GM18505 (cell line): ENCODE measurements around the gene VIPR2.

Source experiments
- ATAC-seq: cut with Tn5 transposase; IDR thresholded peaks from one replicate; pipeline ENCODE4 v1.9.1; 2021; ENCODE audit not compliant: unreplicated experiment
- POLR2A ChIP-seq: IDR thresholded peaks from 4 replicates; pipeline ENCODE4 v1.6.1; 2011; ENCODE audit warnings: borderline replicate concordance; ENCODE audit not compliant: insufficient read depth, insufficient read length; ENCODE audit errors: extremely low read depth

The VIPR2 gene

DNA sequence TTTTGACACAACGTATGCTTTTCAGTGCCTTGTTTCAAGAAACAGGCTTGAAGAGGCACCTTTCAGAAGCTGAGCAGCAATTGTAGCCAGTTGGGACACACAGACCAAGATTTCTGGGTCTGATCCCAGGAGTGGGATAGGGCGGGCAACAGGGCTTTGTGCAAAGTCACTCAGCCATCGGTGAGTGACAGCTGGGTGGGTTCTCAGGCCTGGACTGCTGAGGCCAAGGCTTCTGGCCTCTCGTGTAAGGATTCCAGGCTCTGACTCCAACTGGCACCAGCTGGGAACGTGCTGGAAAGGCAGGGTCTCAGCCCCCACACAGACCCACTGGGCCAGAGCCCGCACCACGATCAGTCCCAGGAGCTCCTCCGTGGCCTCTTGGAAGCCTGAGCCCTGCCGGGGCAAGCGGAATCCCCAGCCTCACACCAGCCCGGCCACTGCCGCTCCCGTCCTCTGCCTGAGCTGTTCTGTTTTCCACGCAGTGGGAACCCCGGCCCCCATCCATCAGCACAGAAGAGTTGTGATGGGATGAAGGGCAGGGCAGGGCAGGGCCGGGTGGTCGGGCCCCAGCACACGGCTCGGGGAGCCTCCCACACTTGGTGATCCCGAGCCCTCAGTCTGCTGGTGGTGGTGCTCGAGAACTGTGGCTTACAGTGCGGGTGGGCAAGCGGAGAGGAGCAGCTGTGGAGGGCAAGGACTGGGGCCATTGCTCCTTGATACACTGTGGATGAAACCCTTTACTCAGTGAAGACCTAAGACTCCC lies 46.8 kb downstream of the VIPR2 start:
- ATAC-seq: no peak
- no peak for TF ChIP-seq POLR2A

DNA sequence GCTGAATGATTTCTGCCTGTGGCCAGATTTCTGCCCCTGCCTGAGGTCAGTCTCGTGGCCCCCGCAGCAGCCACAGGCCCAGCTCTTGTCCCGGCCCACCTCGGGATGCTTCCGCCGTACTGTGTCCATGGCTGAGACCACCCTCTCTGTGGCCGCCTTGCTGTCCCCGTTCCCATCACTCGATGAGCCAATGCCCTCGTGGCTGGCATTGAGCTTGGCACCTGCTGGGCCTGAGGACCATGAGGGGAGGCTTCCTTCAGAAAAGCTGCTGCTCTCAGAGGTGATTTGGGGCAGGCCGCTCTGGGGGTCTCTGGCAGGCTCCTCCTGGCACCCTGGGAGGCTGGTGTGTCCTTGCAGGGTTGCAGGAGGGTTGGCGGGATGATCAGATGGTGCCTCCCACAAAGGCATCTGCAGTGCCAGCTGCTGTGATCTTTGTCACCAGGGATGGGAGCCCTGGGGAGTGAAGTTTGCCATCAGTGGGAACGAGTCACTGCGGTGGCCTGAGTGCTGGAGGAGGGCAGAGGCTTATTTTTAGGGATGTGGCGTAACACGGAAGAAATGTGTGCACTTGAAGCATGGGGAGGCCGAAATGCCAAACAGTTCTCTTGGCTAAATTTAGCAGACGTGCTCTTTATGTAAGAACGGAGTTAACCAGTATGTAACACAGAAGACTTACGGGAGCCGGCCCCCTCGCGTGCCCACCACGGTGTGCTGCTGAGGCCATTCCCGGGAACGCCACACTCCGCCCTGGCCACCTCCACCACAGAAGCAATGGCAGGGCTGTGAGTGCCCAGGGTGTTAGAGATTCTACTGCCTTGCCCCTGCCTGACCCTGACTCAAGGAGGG lies 47.7 kb downstream of the VIPR2 start:
- no peak for TF ChIP-seq POLR2A
- ATAC-seq: no peak

DNA sequence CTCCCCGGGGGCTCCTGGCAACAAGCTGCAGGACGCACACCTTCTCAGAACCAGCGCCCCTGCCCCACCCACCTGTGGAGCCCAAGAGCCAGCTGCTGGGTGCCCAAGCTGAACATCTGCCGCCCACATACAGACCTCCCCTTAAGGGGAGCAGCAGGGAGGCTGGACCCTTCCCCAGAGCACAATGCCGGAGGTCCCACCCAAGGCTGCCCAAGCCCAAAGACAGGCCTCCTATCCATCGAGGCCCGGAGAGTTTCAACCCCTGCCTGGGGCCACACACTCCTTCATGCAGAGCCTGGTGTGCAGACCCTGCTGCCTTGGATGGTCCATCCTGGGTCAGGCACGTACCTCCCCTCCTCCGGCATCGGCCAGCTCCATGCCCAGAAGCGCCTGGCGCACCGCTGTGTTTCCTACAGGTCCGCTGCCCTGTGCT lies 48.7 kb downstream of the VIPR2 start:
- ATAC-seq: no peak
- TF ChIP-seq POLR2A: no peak

DNA sequence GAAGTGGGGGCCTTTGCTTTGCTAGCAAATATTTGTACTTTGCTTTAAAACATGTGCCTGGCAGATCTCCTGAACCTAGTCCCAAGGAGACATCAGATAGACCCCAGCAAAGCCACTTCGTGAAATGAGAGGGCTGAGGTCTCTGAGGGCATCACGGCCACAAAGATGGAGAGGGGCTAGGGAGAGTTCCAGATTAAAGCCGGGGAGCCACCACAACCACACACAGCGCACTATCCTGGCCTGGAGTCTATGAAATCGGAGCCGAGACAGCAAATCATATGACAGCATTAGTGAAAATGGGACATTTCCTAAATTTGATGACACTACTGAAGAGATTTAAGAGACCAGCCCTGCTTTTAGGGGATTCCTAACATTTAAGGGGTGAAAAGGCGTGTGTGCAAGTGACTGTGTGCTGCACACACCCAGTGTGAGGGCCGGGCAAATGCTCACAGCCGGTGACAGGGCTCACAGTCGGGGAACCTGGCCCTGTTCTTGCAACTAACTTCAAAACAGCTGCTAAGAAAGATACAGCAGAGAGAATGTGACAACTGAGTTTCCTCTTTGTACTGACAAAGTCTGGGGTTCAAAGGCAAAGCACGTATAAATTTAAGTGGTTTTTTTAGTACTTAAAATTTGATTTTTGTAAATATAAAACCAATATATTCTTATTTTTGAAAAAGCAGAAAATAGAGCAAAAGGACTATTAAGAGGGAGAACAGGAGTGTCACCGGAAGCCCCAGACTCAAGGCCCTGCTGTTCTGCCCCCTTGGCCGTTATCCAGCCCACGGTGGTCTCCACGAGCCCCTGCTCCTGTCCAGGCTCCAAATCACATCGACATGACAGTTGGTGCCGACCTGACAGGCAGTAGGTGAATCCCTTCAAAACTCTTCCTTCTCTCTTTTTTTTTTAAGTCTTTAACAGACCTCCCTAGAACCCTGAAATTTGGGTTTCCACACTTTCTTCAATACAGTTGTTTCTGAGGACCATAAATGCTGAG lies 49.5 kb downstream of the VIPR2 start:
- no peak for ATAC-seq
- no peak for TF ChIP-seq POLR2A

DNA sequence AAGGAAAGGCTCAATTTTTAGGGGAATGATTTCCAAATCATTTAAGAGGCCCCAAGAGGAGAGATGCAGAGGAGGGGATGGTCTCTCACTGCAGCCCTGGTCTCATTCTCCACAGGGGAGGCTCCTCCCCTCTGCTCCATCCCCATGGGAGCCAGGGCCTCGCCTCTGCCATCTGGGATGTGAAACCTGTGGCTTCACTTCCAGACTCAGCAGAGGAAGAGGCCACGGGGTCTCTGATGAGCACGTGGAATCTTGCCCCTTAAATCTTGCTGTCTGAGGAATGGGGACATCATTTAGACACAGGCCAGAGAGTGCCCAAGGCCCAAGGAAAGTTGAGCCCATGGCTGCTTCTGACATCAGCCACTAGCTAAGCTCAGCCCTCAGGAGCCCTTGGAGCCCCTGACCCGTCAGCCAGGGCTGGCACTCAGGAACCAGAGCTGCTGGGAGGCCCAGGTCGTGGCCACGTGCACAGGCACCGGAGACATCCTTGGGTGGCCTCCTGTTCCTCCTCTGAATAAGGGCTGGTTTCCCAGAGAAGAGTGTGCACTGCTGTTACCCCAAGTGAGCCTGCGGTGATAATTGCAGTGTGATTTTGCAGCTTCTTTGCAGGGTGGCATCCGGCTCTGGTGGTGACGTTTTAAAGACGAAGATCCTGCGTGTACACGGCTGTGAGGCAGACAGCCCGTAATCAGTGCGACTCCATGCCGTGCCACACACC lies 50.5 kb downstream of the VIPR2 start:
- ATAC-seq: no peak
- no peak for TF ChIP-seq POLR2A

DNA sequence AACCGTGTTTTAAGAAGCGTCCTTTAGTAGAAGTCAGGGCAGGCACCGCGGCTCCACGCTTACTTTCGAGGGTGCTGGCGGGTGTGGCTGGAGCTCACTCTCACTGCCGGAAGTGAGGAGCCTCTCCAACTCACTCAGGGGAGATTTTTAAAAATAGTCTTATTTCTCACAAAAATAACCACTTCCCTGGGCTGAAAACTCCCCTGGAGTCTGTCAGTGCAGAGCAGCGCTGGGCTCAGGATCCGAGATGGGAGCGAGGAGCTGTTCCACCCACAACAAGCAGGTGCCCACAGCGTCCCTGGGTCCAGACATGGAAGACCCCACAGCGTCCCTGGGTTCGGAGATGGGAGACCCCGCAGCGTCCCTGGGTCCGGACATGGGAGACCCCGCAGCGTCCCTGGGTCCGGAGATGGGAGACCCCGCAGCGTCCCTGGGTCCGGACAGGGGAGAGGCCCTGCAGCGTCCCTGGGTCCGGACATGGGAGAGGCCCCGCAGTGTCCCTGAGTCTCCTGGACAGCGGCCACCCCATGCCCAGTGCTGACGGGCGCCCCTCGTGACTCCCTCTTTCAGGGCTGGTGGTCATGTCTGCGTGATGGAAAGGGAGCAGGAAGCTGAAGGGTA lies 51.2 kb downstream of the VIPR2 start:
- ATAC-seq: no peak
- no peak for TF ChIP-seq POLR2A

DNA sequence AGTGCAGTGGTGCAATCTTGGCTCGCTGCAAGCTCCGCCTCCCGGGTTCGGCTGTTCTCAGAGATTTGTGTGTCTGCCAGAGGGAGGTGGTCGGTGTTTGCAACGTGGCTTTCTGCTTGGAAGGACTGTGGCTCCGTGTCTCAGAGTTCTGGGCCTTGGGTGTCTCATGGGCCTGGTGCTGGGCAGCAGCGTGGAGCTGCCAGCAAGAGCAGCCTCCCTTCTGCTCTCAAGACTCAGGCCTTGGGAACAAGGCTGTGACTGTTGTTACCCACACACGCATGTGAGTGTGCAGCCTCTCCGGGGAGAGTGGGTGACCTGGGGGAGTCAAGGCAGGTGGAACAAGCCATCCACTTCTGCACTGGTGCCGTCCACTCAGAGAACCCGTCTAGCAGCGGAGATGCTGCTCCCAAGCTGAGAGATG lies 52.0 kb downstream of the VIPR2 start:
- no peak for TF ChIP-seq POLR2A
- ATAC-seq: no peak

DNA sequence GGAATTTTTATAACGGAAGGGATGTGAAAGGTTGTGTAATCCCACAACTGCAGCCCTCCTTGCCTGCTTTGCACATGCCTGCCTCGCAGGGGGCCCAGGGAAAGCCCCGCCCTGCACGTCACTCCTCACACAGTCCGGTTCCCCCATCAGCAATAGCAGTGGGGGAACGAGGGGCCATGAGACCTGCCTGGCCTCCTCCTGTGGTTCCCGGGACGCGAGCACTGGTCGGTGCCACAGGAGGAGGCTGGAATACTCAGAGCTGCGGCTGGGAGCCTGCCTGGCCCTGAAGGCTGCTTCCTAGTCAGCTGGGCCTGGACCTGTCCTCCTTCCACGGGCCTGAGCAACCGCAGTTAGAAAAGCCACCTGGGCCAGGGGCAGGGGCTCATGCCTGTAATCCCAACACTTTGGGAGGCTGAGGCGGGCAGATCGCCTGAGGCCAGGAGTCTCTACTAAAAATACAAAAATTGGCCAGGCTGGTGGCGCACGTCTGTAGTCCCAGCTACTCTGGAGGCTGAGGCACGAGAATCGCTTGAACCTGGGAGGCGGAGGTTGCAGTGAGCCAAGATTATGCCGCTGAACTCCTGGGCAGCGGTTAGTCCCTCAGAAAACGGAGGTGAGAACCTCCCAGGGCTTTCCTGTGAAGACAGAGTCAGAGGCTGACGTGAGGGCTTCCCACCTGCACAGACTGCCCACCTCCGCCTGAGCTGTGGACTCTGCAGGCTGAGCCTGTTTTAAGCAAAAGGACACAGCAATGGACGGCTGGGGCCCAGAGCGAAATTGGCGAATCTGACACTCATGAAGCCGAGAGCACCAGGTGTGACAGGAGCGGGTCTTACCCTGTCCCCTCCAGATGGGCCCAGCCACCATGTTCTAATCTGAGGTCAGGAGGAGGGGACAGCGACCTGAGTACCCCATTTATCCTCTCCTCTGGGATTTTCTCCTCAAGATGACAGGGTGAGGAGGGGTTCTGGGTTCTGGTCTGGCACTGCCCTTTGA lies 52.9 kb downstream of the VIPR2 start:
- no peak for ATAC-seq
- no peak for TF ChIP-seq POLR2A

DNA sequence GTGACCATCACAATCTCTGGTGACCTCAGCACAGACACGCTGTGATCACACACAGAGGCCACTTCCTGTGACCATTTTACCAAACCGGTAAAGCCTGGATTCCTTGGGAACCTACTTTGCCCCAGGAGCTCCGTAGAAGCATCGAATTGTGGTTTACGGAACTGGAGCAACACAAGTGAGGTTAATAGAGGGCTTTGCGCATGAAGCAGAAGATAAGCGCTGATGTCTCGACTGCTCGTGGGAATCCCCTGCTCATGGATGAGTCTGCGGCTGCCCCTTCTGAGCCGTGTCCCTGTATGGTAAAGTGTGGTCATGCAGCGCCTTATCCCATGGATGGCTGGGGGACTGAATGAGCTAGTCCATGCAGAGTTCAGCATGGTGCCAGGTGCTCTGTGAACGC lies 53.6 kb downstream of the VIPR2 start:
- TF ChIP-seq POLR2A: no peak
- ATAC-seq: no peak

DNA sequence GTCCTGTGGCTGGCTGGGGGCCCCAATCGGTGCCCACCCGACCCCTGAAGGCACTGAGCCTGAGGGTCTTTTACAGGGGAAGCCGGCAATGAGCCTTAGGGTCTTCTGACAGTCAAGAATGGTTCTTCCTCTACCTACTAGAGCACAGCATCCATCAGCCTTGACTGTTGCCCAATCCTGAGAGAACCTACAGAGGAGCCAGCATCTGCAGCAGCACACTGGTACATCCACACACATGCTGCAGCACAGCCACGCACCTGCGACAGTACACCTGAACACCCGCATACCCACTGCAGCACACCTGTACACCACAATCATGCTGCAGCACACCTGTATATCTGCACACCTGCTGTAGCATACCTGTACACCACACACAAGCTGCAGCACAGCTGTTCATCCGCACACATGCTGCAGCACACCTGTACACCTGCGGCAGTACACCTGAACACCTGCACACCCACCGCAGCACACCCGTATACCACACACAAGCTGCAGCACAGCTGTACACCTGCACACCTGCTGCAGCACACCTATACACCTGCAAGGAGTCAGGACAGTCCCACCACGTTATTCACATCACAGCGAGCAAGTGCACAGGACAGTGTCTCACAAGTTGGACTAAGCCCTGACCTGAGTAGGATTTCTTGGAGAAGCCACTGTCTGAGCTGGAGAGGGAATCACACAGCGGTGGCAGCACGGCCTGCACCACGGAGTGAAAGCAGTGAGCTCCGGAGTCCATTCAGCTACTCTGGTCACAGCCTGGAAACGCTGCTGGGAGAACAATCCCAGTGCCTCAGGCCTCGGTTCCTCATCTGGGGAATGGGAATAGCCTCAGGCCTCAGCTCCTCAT lies 56.4 kb downstream of the VIPR2 start:
- TF ChIP-seq POLR2A: no peak
- ATAC-seq: no peak
